ENCODE measurements around the gene GHR. TPM values are rescaled to one million over a fixed set of nuclear protein-coding genes. Genes with fewer than 3 reads are reported as not detected.

The GHR gene
- total and polyA plus RNA-seq, 2 donors (not counting 3 experiments of a cell fraction or from before 2014, with no cell fraction given) = 0.27 to 0.28 TPM

- no peaks in the 10 kb centered on the region for H3K4me1 ChIP-seq (ENCODE audit: control insufficient read depth, extremely low read depth, insufficient read depth, low read length)
- no TSS peak for BruUV-seq (replicated peaks)
- H3K27ac ChIP-seq (ENCODE audit: insufficient read depth, low read depth, low read length) = no peak overlapping the region
- no peaks in the 10 kb centered on the region for H4K20me1 ChIP-seq (replicated peaks; ENCODE audit: control insufficient read depth, extremely low read depth, insufficient read depth, low read length)
- no peak overlapping the region for H3K4me3 ChIP-seq (replicated peaks in 1 of 3; ENCODE audit: insufficient read depth in 1 of 3, low read depth in 1 of 3, low read length in 3 of 3)
- H3K9me3 ChIP-seq (replicated peaks; ENCODE audit: control insufficient read depth, insufficient read depth, low read length) = no peaks in the 10 kb centered on the region
- H2AFZ ChIP-seq (ENCODE audit: low read depth, low read length) = no peak overlapping the region
- no peak for DNase-seq (ENCODE audit: low read depth, low spot score)
- dilution Hi-C loops (cut with MboI; ENCODE audit: extremely low pct_ligation_motif_present, low sequenced_read_pairs) = no loop called here
- H3K27me3 ChIP-seq (ENCODE audit: control insufficient read depth in 2 of 2, insufficient read depth in 2 of 2, low read length in 2 of 2) = peaks cover 0 to 2% of the 10 kb centered on the region in 2 experiments
- ChIA-PET POLR2A (no interaction called here), CTCF (interaction anchor here (2.7 kb wide), 1 partner anchor 17 kb away, joined by 9 read pairs; no protein-coding TSS in a partner anchor)
- intact Hi-C loops (cut with micrococcal nuclease) = no loop called here
- no peak for FAIRE-seq
- peaks cover 2% of the 10 kb centered on the region for H3K9me1 ChIP-seq (replicated peaks; ENCODE audit: control insufficient read depth, extremely low read depth, insufficient read depth, low read length)
- no peak overlapping the region for H3K4me2 ChIP-seq (ENCODE audit: insufficient read depth, low read length)
- no peaks in the 10 kb centered on the region for H3K36me3 ChIP-seq (ENCODE audit: control insufficient read depth in 2 of 2, extremely low read depth in 1 of 2, insufficient read depth in 2 of 2, low read length in 2 of 2)
- TF ChIP-seq FOS (IDR thresholded peaks at IDR 0.05; ENCODE audit: borderline replicate concordance, insufficient read depth, low read length) (no peak), POLR2AphosphoS5 (IDR thresholded peaks at IDR 0.05; ENCODE audit: insufficient read depth, low read depth, low read length) (no peak), POLR2A (IDR thresholded peaks at IDR 0.05; ENCODE audit: low read depth, low read length) (no peak), MAX (IDR thresholded peaks at IDR 0.05; ENCODE audit: insufficient read depth, insufficient read length) (no peak), JUN (IDR thresholded peaks at IDR 0.05; ENCODE audit: borderline replicate concordance, insufficient read depth, insufficient read length, low read depth) (no peak), GATA2 (IDR thresholded peaks at IDR 0.05; ENCODE audit: insufficient read depth, insufficient read length, low read depth, low read length) (no peak), CTCF (IDR thresholded peaks at IDR 0.05; ENCODE audit: extremely low read depth in 1 of 2, insufficient read depth in 1 of 2, low read depth in 1 of 2, low read length in 2 of 2) (no peak), MYC (IDR thresholded peaks at IDR 0.05; ENCODE audit: low read depth, low read length) (no peak), EZH2 (IDR thresholded peaks at IDR 0.05; ENCODE audit: borderline replicate concordance, low read depth, low read length, severe bottlenecking) (no peak)
- H3K79me2 ChIP-seq (ENCODE audit: control insufficient read depth, insufficient read depth, low read length) = no peaks in the 10 kb centered on the region
- H3K9ac ChIP-seq (replicated peaks; ENCODE audit: extremely low read depth, insufficient read depth, low read length) = no peak overlapping the region
Observed at GRCh38 chr5:42750507-42750906, 327.3 kb downstream of the GHR start.
